22Rv1 (cell line): Measurements from ENCODE around the gene CBR1.
"Not testable (repeated sequence)": the region's sequence is repeated elsewhere in the genome, so short reads cannot be mapped to it uniquely, and the experiment has no call there.

Experiments used
- H3K27ac ChIP-seq: fragments of 450-650 bp; 2 replicates; pipeline ENCODE4 v1.5.1; 2017
- ZFX ChIP-seq: fragments of 450-650 bp; IDR thresholded peaks from 2 replicates; pipeline ENCODE4 v1.6.1; 2017; ENCODE audit warnings: antibody characterized with exemption, borderline replicate concordance
- TF ChIP-seq, protein P1 (sequence below): fragments of 450-650 bp; IDR thresholded peaks from 2 replicates; pipeline ENCODE4 v1.5.1; 2017; ENCODE audit warnings: mild to moderate bottlenecking

The CBR1 gene

DNA sequence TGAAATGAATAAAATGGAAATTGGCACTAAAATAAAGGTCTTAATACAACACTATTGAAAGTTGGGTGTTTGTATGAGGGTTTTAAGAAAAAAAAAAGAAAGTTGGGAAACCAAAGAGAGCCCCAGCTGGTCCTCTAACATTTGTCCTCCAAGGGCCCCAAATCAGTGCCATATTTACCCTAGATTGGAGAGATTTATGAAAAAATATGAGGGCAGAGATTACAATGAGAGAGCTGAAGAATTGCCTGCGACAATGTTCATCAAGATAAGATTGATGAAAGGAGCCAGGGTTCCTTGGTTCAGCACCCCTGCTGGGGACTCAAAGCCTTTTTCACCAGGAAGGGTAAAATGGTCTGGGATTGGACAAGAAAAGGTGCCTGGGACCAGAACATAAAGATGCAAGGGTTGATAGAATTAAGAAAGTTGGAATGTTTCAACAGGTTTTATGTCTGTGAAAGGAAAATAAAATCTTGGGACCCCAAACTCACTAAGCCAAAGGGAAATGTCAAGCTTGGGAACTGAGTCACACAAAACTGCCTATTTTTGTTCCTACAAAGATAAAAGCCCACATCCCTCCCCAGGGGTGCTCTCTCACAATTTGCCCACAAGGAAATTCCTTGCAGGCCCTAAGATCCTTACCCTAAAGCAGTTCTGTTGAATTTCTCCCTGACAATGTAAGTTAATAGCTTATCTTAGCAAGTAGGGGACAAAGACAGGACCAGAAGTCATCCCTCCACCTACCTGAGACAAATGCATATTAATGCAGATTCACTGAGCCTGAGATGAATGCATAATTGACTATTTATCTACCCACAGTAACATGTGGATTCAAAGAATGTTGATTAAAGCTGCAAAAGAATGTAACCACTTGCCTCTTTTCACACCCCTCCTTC is 26.8 kb downstream of the CBR1 start:
- TF ChIP-seq, protein P1, sequence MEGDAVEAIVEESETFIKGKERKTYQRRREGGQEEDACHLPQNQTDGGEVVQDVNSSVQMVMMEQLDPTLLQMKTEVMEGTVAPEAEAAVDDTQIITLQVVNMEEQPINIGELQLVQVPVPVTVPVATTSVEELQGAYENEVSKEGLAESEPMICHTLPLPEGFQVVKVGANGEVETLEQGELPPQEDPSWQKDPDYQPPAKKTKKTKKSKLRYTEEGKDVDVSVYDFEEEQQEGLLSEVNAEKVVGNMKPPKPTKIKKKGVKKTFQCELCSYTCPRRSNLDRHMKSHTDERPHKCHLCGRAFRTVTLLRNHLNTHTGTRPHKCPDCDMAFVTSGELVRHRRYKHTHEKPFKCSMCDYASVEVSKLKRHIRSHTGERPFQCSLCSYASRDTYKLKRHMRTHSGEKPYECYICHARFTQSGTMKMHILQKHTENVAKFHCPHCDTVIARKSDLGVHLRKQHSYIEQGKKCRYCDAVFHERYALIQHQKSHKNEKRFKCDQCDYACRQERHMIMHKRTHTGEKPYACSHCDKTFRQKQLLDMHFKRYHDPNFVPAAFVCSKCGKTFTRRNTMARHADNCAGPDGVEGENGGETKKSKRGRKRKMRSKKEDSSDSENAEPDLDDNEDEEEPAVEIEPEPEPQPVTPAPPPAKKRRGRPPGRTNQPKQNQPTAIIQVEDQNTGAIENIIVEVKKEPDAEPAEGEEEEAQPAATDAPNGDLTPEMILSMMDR = no peak
- TF ChIP-seq ZFX = no peak

DNA sequence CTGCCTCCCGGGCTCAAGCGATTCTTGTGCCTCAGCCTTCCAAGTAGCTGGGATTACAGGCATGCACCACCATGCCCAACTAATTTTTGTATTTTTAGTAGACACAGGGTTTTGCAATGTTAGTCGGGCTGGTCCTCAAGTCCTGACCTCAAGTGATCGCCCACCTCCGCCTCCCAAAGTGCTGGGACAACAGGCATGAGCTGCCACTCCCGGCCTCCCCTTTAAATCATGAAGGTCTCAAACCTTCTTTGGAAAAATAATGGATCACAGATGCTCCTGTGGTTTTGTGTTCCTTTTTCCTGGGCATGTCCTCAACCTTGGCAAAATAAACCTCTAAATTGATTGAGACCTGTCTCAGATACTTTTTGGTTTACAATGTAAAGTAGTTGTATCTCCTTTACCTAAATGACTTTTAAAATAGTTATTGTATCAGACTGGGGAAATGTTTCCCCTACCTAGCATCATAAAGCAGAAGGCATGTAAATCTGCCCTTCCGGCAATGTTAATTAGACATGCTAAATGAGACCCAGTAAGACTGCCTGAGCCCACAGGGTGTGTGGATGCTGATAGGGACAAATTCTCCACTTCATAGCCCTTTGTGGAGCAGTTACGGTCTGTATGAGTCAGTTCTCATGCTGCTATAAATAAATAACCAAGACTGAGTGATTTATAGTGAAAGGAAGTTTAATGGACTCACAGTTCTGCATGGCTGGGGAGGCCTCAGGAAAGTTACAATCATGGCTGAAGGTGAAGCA is 27.8 kb downstream of the CBR1 start:
- no peak overlapping the region for H3K27ac ChIP-seq
- TF ChIP-seq, protein P1 = no peak
- TF ChIP-seq ZFX = no peak

More for the DNA sequence above, 26.8 kb downstream of the CBR1 start:
- no peak overlapping the region for H3K27ac ChIP-seq

DNA sequence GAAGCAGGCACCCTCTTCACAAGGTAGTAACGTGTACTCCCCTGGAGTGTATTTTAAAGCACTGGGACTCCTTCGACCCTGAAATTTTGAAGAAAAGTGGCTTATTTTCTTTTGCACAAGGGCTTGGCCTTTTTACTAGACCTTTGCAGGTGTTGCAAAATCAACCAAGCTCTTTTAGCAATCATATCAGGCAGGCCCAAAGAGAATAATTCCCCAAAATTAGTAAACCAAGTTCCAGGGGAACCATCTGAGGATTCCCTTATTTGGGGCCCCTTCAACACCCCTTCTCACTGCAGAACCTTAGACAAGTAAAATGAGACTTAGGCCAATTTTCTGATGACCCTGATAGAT is 28.3 kb downstream of the CBR1 start:
- TF ChIP-seq ZFX = no peak
- TF ChIP-seq, protein P1 = no peak
- no peak overlapping the region for H3K27ac ChIP-seq

DNA sequence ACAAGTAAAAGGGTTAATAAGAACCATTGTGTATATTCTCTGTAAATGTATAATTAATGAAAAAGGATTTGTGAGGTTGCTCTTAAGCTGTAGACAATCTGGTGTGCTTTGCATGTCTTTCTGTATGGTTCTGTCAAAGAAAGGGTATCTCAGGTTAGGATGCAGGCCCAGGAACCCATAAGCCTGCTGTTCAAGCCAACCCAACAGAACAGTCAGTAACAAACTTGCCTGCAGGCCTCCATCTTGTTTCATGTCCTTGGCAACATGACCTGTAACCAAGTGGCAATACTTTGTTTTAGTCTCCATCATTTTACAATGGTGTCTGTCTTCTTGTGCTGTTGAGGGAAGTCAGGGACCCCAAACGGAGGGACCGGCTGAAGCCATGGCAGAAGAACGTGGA is 29.2 kb downstream of the CBR1 start:
- TF ChIP-seq, protein P1 = no peak
- TF ChIP-seq ZFX = no peak
- H3K27ac ChIP-seq = no peak overlapping the region

DNA sequence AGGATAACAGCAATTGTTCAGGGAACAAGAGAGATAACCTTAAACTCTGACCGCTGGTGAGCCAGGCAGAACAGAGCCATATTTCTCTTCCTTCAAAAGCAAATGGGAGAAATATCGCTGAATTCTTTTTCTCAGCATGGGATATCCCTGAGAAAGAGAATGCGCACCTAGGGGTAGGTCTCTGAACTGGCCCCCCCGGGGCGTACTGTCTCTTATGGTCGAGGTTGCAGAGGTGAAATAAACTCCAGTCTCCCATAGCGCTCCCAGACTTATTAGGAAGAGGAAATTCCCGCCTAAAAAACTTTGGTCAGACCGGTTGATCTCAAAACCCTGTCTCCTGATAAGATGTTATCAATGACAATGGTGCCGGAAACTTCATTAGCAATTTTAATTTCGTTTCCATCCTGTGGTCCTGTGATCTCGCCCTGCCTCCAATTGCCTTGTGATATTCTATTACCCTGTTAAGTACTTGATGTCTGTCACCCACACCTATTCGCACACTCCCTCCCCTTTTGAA is 29.9 kb downstream of the CBR1 start:
- not testable (repeated sequence) for H3K27ac ChIP-seq

DNA sequence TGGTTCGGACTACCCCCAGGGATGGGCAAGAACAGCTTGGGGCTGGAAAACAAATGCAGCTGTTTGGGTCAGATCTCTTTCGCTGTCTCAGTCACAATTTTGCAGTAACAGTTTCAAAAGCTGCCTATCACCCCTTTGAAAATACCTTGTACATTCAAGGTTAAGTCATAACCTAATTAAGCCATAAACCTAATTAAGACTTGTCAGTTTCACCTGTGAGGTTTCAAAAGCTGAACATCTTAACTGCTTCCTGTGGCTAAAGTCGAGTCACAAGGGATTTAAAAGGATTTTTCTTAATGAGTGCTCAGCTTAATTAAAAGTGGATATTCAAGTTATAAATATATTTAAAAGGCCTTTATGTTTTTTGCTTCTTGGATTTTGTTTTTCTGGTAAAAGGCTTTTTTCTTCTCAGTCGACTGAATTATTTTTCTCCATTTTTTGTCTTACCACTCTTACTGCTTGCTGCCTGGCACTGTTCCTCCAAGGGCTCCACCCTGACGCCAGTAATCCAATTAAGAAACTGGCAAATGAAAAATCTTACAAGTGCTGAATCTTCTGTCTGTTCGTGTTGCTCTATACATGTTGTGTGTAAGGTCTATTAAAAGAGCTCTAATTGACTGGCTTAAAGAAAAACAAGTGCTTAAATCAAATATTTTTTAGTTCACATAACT is 31.3 kb downstream of the CBR1 start:
- TF ChIP-seq ZFX = no peak
- TF ChIP-seq, protein P1 = no peak
- H3K27ac ChIP-seq = no peak overlapping the region

DNA sequence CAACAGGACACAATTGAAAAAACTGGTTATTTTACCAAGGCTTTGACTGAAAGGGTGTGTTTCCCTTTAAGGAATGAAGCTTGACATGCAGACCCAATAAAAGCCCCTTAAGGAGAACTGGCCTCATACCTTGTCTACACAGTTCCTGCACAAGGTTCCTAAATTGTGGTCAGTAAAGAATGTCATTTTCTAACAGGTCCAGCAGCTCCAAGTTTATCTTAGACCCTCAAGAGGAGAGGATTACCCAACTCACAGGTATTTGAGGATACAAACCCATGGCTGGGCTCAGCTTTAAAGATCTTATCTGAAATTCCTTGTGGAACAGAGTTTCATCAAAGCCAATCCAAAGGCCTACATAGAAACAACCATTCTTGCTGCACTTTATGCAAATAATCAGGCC is 33.6 kb downstream of the CBR1 start:
- H3K27ac ChIP-seq = no peak overlapping the region
- no peak for TF ChIP-seq ZFX
- TF ChIP-seq, protein P1 = no peak
